GM12878 (cell line): ENCODE results near the gene FCN2. TPM values are rescaled to one million over a fixed set of nuclear protein-coding genes. Genes with fewer than 3 reads are reported as not detected.

Experiments used
- ATAC-seq: fragments of 200-7000 bp; cut with Tn5 transposase; 3 replicates; pipeline ENCODE4 v1.9.1; 2020; ENCODE audit warnings: mild to moderate bottlenecking, moderate library complexity
- BruUV-seq: library from RNA; stranded (reverse); fragments of 400-500 nt; replicated peaks from 2 replicates; lab custom pipeline; 2021; lab: Mats Ljungman, UMichigan
- CTCF ChIA-PET: fragments of 300-600 bp; sonication (Branson Sonifier 250); formaldehyde crosslinking; extraction: SDS; loops from one replicate; lab custom pipeline; 2021; ENCODE audit warnings: inconsistent platforms; lab: Yijun Ruan, JAX
- POLR2A ChIA-PET: fragments of 350-600 bp; formaldehyde crosslinking; extraction: SDS; loops from one replicate; lab custom pipeline; 2021; ENCODE audit warnings: inconsistent platforms; lab: Charles Lee
- RAD21 ChIA-PET: fragments of 300-600 bp; sonication (Branson Sonifier 250); formaldehyde crosslinking; loops from one replicate; lab custom pipeline; 2023; ENCODE audit warnings: antibody characterized with exemption; ENCODE audit not compliant: unreplicated experiment; lab: Charles Lee
- SMC1A ChIA-PET: fragments of 300-600 bp; sonication (Branson Sonifier 250); formaldehyde crosslinking; loops from one replicate; lab custom pipeline; 2023; ENCODE audit not compliant: unreplicated experiment, uncharacterized antibody; lab: Charles Lee
- DNase-seq: peaks from one replicate; pipeline ENCODE4 v3.0.0-alpha.2; 2011; ENCODE audit warnings: low read depth, low spot score
- FAIRE-seq: peaks from 3 replicates; lab custom pipeline; 2011; peaks lifted over from hg19 to GRCh38; lab: Jason Lieb, UNC
- H2AFZ ChIP-seq: 2 replicates; pipeline ENCODE4 v1.6.0; 2011; ENCODE audit warnings: low read depth, low read length, control low read depth; ENCODE audit not compliant: control insufficient read depth
- H3K27ac ChIP-seq: 2 replicates; pipeline ENCODE4 v1.5.1; 2011; ENCODE audit warnings: control low read depth; ENCODE audit not compliant: control insufficient read depth, insufficient read depth
- H3K27me3 ChIP-seq, 2 experiments: replicated peaks in 1 of 2; 2 replicates each; pipeline versions ENCODE4 v1.6.0 to v1.6.1; 2011; ENCODE audit warnings: low read length in 1 of 2; ENCODE audit not compliant: control insufficient read depth in 2 of 2, insufficient read depth in 2 of 2
- H3K36me3 ChIP-seq, 2 experiments: 2 replicates each; pipeline ENCODE4 v1.5.1; 2011; ENCODE audit warnings: low read length in 1 of 2; ENCODE audit not compliant: control insufficient read depth in 2 of 2, insufficient read depth in 2 of 2
- H3K4me1 ChIP-seq: 2 replicates; pipeline ENCODE4 v1.6.1; 2011; ENCODE audit warnings: mild to moderate bottlenecking, low read length, moderate library complexity, mixed read lengths; ENCODE audit not compliant: control insufficient read depth, insufficient read depth
- H3K4me2 ChIP-seq: 2 replicates; pipeline ENCODE4 v1.6.0; 2011; ENCODE audit warnings: control low read depth; ENCODE audit not compliant: control insufficient read depth, insufficient read depth
- H3K4me3 ChIP-seq: fragments of 200-600 bp; sonication (generic); 2 replicates; pipeline ENCODE4 v1.5.1; 2016
- H3K79me2 ChIP-seq: 2 replicates; pipeline ENCODE4 v1.6.0; 2011; ENCODE audit warnings: low read length; ENCODE audit not compliant: control insufficient read depth, insufficient read depth
- H3K9ac ChIP-seq: 2 replicates; pipeline ENCODE4 v1.8.0; 2011; ENCODE audit warnings: low read length, control low read depth, mixed read lengths; ENCODE audit not compliant: control insufficient read depth, insufficient read depth
- H3K9me3 ChIP-seq: replicated peaks from 3 replicates; pipeline ENCODE4 v1.5.1; 2011; ENCODE audit warnings: mild to moderate bottlenecking, low read length; ENCODE audit not compliant: control insufficient read depth, insufficient read depth
- H4K20me1 ChIP-seq: 2 replicates; pipeline ENCODE4 v1.6.0; 2011; ENCODE audit not compliant: control insufficient read depth, insufficient read depth
- CEBPZ ChIP-seq: fragments of 150-350 bp; IDR thresholded peaks from 2 replicates; pipeline ENCODE4 v1.6.1; 2016; ENCODE audit warnings: low read depth, low read length
- EED ChIP-seq: sonication (generic); IDR thresholded peaks from 2 replicates; pipeline ENCODE4 v1.6.1; 2016; ENCODE audit warnings: antibody characterized with exemption, low read depth
- FOXK2 ChIP-seq: fragments of 450-650 bp; IDR thresholded peaks from 2 replicates; pipeline ENCODE4 v1.6.1; 2017; ENCODE audit warnings: mild to moderate bottlenecking, moderate library complexity
- GABPA ChIP-seq: IDR thresholded peaks from 2 replicates; pipeline ENCODE4 v1.6.1; 2014; ENCODE audit warnings: antibody characterized with exemption, low read depth, mild to moderate bottlenecking, inconsistent platforms
- JUND ChIP-seq: IDR thresholded peaks from 2 replicates; pipeline ENCODE4 v1.6.1; 2012; ENCODE audit warnings: low read depth, mild to moderate bottlenecking, low read length, improper control_type of control experiment, moderate library complexity
- POLR2AphosphoS5 ChIP-seq: IDR thresholded peaks from 2 replicates; pipeline ENCODE4 v1.6.1; 2011; ENCODE audit warnings: mild to moderate bottlenecking, low read length, inconsistent platforms
- RCOR1 ChIP-seq: conservative IDR thresholded peaks from 2 replicates; pipeline ENCODE4 v1.6.1; 2012; ENCODE audit warnings: low read depth, low read length, improper control_type of control experiment
- REST ChIP-seq: IDR thresholded peaks from 2 replicates; pipeline ENCODE4 v1.6.1; 2012; ENCODE audit warnings: mild to moderate bottlenecking, low read depth, low read length
- ZNF217 ChIP-seq: fragments of 450-650 bp; IDR thresholded peaks from 2 replicates; pipeline ENCODE4 v1.6.1; 2017; ENCODE audit warnings: antibody characterized with exemption, mild to moderate bottlenecking
- ZNF24 ChIP-seq: fragments of 450-650 bp; IDR thresholded peaks from 2 replicates; pipeline ENCODE4 v1.6.1; 2017; ENCODE audit warnings: antibody characterized with exemption, mild to moderate bottlenecking
- WGBS: methylation state at CpG from one replicate; pipeline ENCODE4 v1.1.6; 2016; ENCODE audit warnings: low lambda C conversion rate; ENCODE audit not compliant: insufficient replicate concordance, insufficient coverage; ENCODE audit errors: missing lambda C conversion rate; 5-methylcytosine and 5-hydroxymethylcytosine counted together
- in situ Hi-C: fragments of 300-500 bp; cut with MboI; formaldehyde crosslinking; loops from 9 replicates; pipeline ENCODE4 v1.14.3; 2018; ENCODE audit warnings: mixed read lengths
- intact Hi-C: fragments of 100-400 bp; cut with micrococcal nuclease; formaldehyde crosslinking; loops from one replicate; pipeline ENCODE4 v1.14.2; 2022; ENCODE audit not compliant: unreplicated experiment
- polyA plus RNA-seq, 11 experiments: library from polyadenylated mRNA; depleted of rRNA in 4 of 11; unstranded in 6 of 11; stranded (reverse) in 5 of 11; fragments of >200 nt; fragmentation: Nextera tagmentation in 4 of 11; fragmentation: Illumina TruSeq in 1 of 11; extraction: Ambion mirVana in 4 of 11; extraction: Trizol in 1 of 11; gene quantifications; 1 replicate in 1 of 11; 2 replicates in 10 of 11; pipeline versions ENCODE4 v1.2.1 to v1.2.3, GENCODE V29; 2011 to 2016; ENCODE audit warnings: inconsistent platforms in 2 of 11, missing spikeins in 2 of 11, low read depth in 1 of 11
- total RNA-seq, 4 experiments: library from RNA; depleted of rRNA in 3 of 4; stranded (reverse); fragments of >200 nt in 3 of 4; fragmentation: Illumina TruSeq in 1 of 4; extraction: Trizol in 1 of 4; gene quantifications; 2 replicates each; pipeline versions ENCODE4 v1.2.1 to v1.2.3, GENCODE V29; 2013 to 2021

FCN2 gene
- total and polyA plus RNA-seq, 10 of the 15 experiments (the other 5 are each of a cell fraction or from before 2014, with no cell fraction given) = not detected

DNA sequence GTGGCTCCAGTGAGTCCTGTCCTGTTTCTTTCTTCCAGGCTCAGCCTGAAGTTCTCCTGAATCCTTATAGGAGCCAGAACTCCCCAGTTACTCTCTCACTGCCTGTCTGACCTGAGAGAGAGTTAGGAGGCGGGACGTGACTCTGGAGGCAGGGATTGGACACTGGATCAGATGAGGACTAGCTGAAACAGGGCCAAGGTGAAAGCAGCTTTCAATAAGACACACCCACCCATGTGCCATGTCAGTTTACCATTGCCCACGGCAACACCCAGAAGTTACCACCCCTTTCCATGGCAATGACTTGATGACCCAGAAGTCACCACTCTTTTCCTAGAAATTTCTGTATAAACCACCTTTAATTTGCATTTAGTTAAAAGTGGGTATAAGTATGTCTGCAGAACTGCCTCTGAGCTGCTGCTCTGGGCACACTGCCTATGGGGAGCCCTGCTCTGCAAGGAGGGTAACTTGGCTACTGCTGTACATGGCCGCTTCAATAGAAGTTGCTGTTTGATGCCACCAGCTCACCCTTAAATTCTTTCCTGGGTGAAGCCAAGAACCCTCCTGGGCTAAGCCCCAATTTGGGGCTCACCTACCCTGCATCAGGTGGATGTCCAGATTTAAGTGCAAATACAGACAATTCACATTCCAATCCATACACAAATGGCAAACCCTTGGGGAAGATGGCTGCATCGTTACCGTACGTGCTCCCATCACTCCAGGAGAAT is 13.7 kb downstream of the FCN2 start:
- DNase-seq (no peak), FAIRE-seq (no peak), ATAC-seq (no peak)
- no peak overlapping the region for H2AFZ ChIP-seq
- no peaks in the 10 kb centered on the region for H4K20me1 ChIP-seq
- in situ Hi-C loops = no loop called here
- RAD21 ChIA-PET = no interaction called here
- no peak overlapping the region for H3K4me3 ChIP-seq
- no peaks in the 10 kb centered on the region for H3K79me2 ChIP-seq
- no peak overlapping the region for H3K4me2 ChIP-seq
- H3K9ac ChIP-seq = no peak overlapping the region
- H3K36me3 ChIP-seq = no peaks in the 10 kb centered on the region
- H3K4me1 ChIP-seq = peaks cover 9% of the 10 kb centered on the region; the same call in 1 of the 2 replicates
- CTCF ChIA-PET = no interaction called here
- TF ChIP-seq ZNF217 (no peak), EED (no peak), RCOR1 (no peak), GABPA (no peak), POLR2AphosphoS5 (no peak), REST (no peak), JUND (no peak), ZNF24 (no peak), CEBPZ (no peak), FOXK2 (no peak)
- POLR2A ChIA-PET = no interaction called here
- no TSS peak for BruUV-seq
- 43% methylated on average over 7 of the region's 7 CpGs for WGBS
- peaks cover 4% of the 10 kb centered on the region for H3K9me3 ChIP-seq
- intact Hi-C loops = no loop called here
- no peaks in the 10 kb centered on the region for H3K27me3 ChIP-seq
- no peak overlapping the region for H3K27ac ChIP-seq
- SMC1A ChIA-PET = no interaction called here
